PFSK-1 (cell line): ENCODE results near the gene FBXO8.

Experiments used
- FOXP2 ChIP-seq: optimal IDR thresholded peaks from 2 replicates; pipeline ENCODE3; 2011; ENCODE audit warnings: borderline replicate concordance, control low read depth, inconsistent platforms; ENCODE audit not compliant: insufficient read depth; ENCODE audit errors: extremely low read length, extremely low read depth
- POLR2AphosphoS5 ChIP-seq: IDR thresholded peaks from 2 replicates; pipeline ENCODE4 v1.6.1; 2012; ENCODE audit warnings: low read depth, mild to moderate bottlenecking, control low read depth, low read length, moderate library complexity
- REST ChIP-seq, 2 experiments: IDR thresholded peaks; 2 replicates each; pipeline versions ENCODE4 v1.6.1 to v1.8.0; 2011 to 2012; ENCODE audit warnings: low read depth in 2 of 2, low read length in 2 of 2, control low read depth in 1 of 2, inconsistent platforms in 1 of 2, mild to moderate bottlenecking in 1 of 2, moderate library complexity in 1 of 2; ENCODE audit not compliant: insufficient read depth in 1 of 2
- SIN3A ChIP-seq: IDR thresholded peaks from 2 replicates; pipeline ENCODE4 v1.6.1; 2012; ENCODE audit warnings: mild to moderate bottlenecking, low read length, moderate library complexity, borderline replicate concordance; ENCODE audit not compliant: insufficient read depth
- TAF1 ChIP-seq: IDR thresholded peaks from 2 replicates; pipeline ENCODE4 v1.6.1; 2012; ENCODE audit warnings: low read length, control low read depth, borderline replicate concordance; ENCODE audit not compliant: insufficient read depth

GRCh38 chr4:174210354-174210753, 73.1 kb downstream of the FBXO8 start:
- no peak for TF ChIP-seq TAF1
- no peak for TF ChIP-seq POLR2AphosphoS5
- TF ChIP-seq REST (IDR thresholded peaks at IDR 0.05; ENCODE audit: insufficient read depth in 1 of 2, low read depth in 2 of 2, low read length in 2 of 2): no peak
- no peak for TF ChIP-seq SIN3A
- TF ChIP-seq FOXP2: no peak
